H1 (cell line): ENCODE measurements around the gene GATB. TPM values are rescaled to one million over a fixed set of nuclear protein-coding genes. Genes with fewer than 3 reads are reported as not detected.

Experiments used
- CTCF ChIA-PET: fragments of 300-600 bp; sonication (Branson Sonifier 250); formaldehyde crosslinking; loops from one replicate; lab custom pipeline; 2021; ENCODE audit not compliant: partially characterized antibody; lab: Charles Lee
- POLR2A ChIA-PET: fragments of 300-600 bp; sonication (Branson Sonifier 250); formaldehyde crosslinking; loops from one replicate; lab custom pipeline; 2021; ENCODE audit warnings: inconsistent platforms; ENCODE audit not compliant: partially characterized antibody; lab: Charles Lee
- DNase-seq, 2 experiments: peaks; one replicate each; pipeline versions ENCODE4 v3.0.0 to v3.0.0-alpha.2; 2010 to 2022; ENCODE audit warnings: low spot score in 2 of 2, low read depth in 1 of 2, mixed read lengths in 1 of 2
- FAIRE-seq: peaks from 2 replicates; lab custom pipeline; 2011; peaks lifted over from hg19 to GRCh38; lab: Jason Lieb, UNC
- H2AFZ ChIP-seq: 2 replicates; pipeline ENCODE4 v1.8.1; 2012; ENCODE audit warnings: low read length, inconsistent platforms
- H2AK5ac ChIP-seq: 2 replicates; pipeline ENCODE4 v1.6.1; 2013; ENCODE audit warnings: low read depth, low read length
- H2BK120ac ChIP-seq: replicated peaks from 2 replicates; pipeline ENCODE3; 2013; ENCODE audit warnings: low read depth, low read length, inconsistent platforms
- H2BK12ac ChIP-seq: 2 replicates; pipeline ENCODE4 v1.6.1; 2013; ENCODE audit warnings: low read depth, low read length
- H2BK15ac ChIP-seq: 2 replicates; pipeline ENCODE4 v1.6.1; 2013; ENCODE audit warnings: low read length
- H2BK20ac ChIP-seq: 2 replicates; pipeline ENCODE4 v1.6.1; 2013; ENCODE audit warnings: low read length
- H2BK5ac ChIP-seq: 2 replicates; pipeline ENCODE4 v1.6.1; 2013; ENCODE audit warnings: low read depth, low read length
- H3K14ac ChIP-seq: 2 replicates; pipeline ENCODE4 v1.6.1; 2013; ENCODE audit warnings: inconsistent platforms; ENCODE audit not compliant: insufficient read length
- H3K18ac ChIP-seq: 2 replicates; pipeline ENCODE4 v1.6.1; 2013; ENCODE audit warnings: low read length; ENCODE audit errors: extremely low read depth
- H3K23ac ChIP-seq: 2 replicates; pipeline ENCODE4 v1.6.1; 2013; ENCODE audit warnings: inconsistent platforms; ENCODE audit not compliant: insufficient read length
- H3K23me2 ChIP-seq: 2 replicates; pipeline ENCODE4 v1.6.1; 2013; ENCODE audit warnings: low read depth, low read length
- H3K27ac ChIP-seq: 2 replicates; pipeline ENCODE4 v1.6.1; 2011; ENCODE audit warnings: low read depth, low read length, inconsistent platforms
- H3K27me3 ChIP-seq, 4 experiments: replicated peaks in 1 of 4; 1 replicate in 1 of 4; 2 replicates in 3 of 4; pipeline versions ENCODE4 v1.6.1 to v1.8.1; 2011 to 2013; ENCODE audit warnings: low read length in 3 of 4, mild to moderate bottlenecking in 3 of 4, inconsistent platforms in 2 of 4, mixed read lengths in 2 of 4, moderate library complexity in 1 of 4; ENCODE audit not compliant: control insufficient read depth in 3 of 4, insufficient read depth in 3 of 4; ENCODE audit errors: extremely low read depth in 1 of 4
- H3K36me3 ChIP-seq, 4 experiments: 2 replicates each; pipeline versions ENCODE4 v1.6.1 to v1.8.1; 2011 to 2013; ENCODE audit warnings: mild to moderate bottlenecking in 4 of 4, low read length in 3 of 4, moderate library complexity in 2 of 4, control low read depth in 1 of 4, inconsistent platforms in 1 of 4; ENCODE audit not compliant: insufficient read depth in 4 of 4, control insufficient read depth in 2 of 4
- H3K4ac ChIP-seq: replicated peaks from 2 replicates; pipeline ENCODE3; 2013; ENCODE audit warnings: low read length, low read depth, mixed read lengths, inconsistent platforms; ENCODE audit not compliant: insufficient read length
- H3K4me1 ChIP-seq, 4 experiments: replicated peaks in 1 of 4; 1 replicate in 1 of 4; 2 replicates in 3 of 4; pipeline versions ENCODE4 v1.6.1 to v1.8.1; 2011 to 2013; ENCODE audit warnings: low read length in 3 of 4, inconsistent platforms in 2 of 4, mixed read lengths in 1 of 4; ENCODE audit not compliant: insufficient read depth in 4 of 4, control insufficient read depth in 3 of 4
- H3K4me2 ChIP-seq, 2 experiments: 2 replicates each; pipeline versions ENCODE4 v1.6.1 to v1.8.1; 2011 to 2013; ENCODE audit warnings: low read depth in 2 of 2, low read length in 2 of 2, control low read depth in 1 of 2, inconsistent platforms in 1 of 2, mild to moderate bottlenecking in 1 of 2; ENCODE audit not compliant: insufficient read depth in 1 of 2
- H3K4me3 ChIP-seq, 4 experiments: fragments of 200-600, 300-600 bp in 1 of 4; sonication (generic), shearing (Covaris generic), sonication (Bioruptor Twin) in 1 of 4; 2 replicates each; pipeline versions ENCODE4 v1.5.1 to v1.8.1; 2011 to 2016; ENCODE audit warnings: low read length in 4 of 4, low read depth in 3 of 4, control low read depth in 2 of 4, inconsistent platforms in 2 of 4, mild to moderate bottlenecking in 2 of 4, mixed read lengths in 1 of 4, moderate library complexity in 1 of 4; ENCODE audit not compliant: insufficient read depth in 2 of 4; ENCODE audit errors: extremely low read depth in 1 of 4
- H3K56ac ChIP-seq: replicated peaks from 2 replicates; pipeline ENCODE3; 2013; ENCODE audit warnings: low read depth, mild to moderate bottlenecking, mixed read lengths, low read length, inconsistent platforms; ENCODE audit not compliant: insufficient read length
- H3K79me1 ChIP-seq: 2 replicates; pipeline ENCODE4 v1.6.1; 2013; ENCODE audit warnings: low read depth, low read length, control low read depth
- H3K79me2 ChIP-seq, 2 experiments: 2 replicates each; pipeline versions ENCODE4 v1.6.1 to v1.8.1; 2012 to 2013; ENCODE audit warnings: low read length in 2 of 2, mild to moderate bottlenecking in 2 of 2, inconsistent platforms in 1 of 2; ENCODE audit not compliant: insufficient read depth in 2 of 2, control insufficient read depth in 1 of 2
- H3K9ac ChIP-seq, 4 experiments: replicated peaks in 1 of 4; 1 replicate in 1 of 4; 2 replicates in 3 of 4; pipeline versions ENCODE4 v1.6.1 to v1.8.1; 2011 to 2013; ENCODE audit warnings: low read depth in 3 of 4, low read length in 3 of 4, control low read depth in 2 of 4, mild to moderate bottlenecking in 2 of 4, moderate library complexity in 2 of 4, inconsistent platforms in 1 of 4; ENCODE audit errors: extremely low read depth in 1 of 4
- H3K9me3 ChIP-seq, 2 experiments: 2 replicates each; pipeline versions ENCODE4 v1.6.1 to v1.8.1; 2012 to 2013; ENCODE audit warnings: mild to moderate bottlenecking in 2 of 2, moderate library complexity in 2 of 2, control low read depth in 1 of 2, inconsistent platforms in 1 of 2, low read depth in 1 of 2, low read length in 1 of 2, mixed read lengths in 1 of 2; ENCODE audit not compliant: insufficient read depth in 2 of 2
- H4K20me1 ChIP-seq, 2 experiments: replicated peaks in 1 of 2; 2 replicates each; pipeline versions ENCODE3 to v1.8.1; 2011 to 2013; ENCODE audit warnings: inconsistent platforms in 2 of 2, low read length in 2 of 2, mild to moderate bottlenecking in 1 of 2; ENCODE audit not compliant: insufficient read depth in 2 of 2, control insufficient read depth in 1 of 2
- H4K5ac ChIP-seq: 2 replicates; pipeline ENCODE4 v1.6.1; 2013; ENCODE audit warnings: low read length, low read depth, mixed read lengths, inconsistent platforms; ENCODE audit not compliant: insufficient read length
- H4K8ac ChIP-seq: 2 replicates; pipeline ENCODE4 v1.8.0; 2013; ENCODE audit warnings: mild to moderate bottlenecking, moderate library complexity, low read length, inconsistent platforms; ENCODE audit not compliant: insufficient read depth; ENCODE audit errors: extremely low read depth
- H4K91ac ChIP-seq: replicated peaks from 2 replicates; pipeline ENCODE3; 2013; ENCODE audit warnings: low read length, mixed read lengths, inconsistent platforms; ENCODE audit not compliant: insufficient read length
- BACH1 ChIP-seq: IDR thresholded peaks from 2 replicates; pipeline ENCODE4 v1.6.1; 2012; ENCODE audit warnings: low read length, improper control_type of control experiment
- BCL11A ChIP-seq, 2 experiments: IDR thresholded peaks; one replicate each; pipeline ENCODE4 v1.6.1; 2011; ENCODE audit warnings: low read depth in 2 of 2, low read length in 2 of 2, mild to moderate bottlenecking in 2 of 2
- CHD1 ChIP-seq: IDR thresholded peaks from 2 replicates; pipeline ENCODE4 v1.6.1; 2012; ENCODE audit warnings: low read depth, low read length, improper control_type of control experiment
- CTBP2 ChIP-seq: IDR thresholded peaks from 2 replicates; pipeline ENCODE4 v1.7.0; 2011; ENCODE audit warnings: borderline replicate concordance, mild to moderate bottlenecking, moderate library complexity, mixed read lengths, low read length; ENCODE audit not compliant: insufficient read depth, insufficient read length
- EGR1 ChIP-seq: IDR thresholded peaks from 2 replicates; pipeline ENCODE4 v1.6.1; 2011; ENCODE audit warnings: low read depth, low read length, borderline replicate concordance
- EZH2 ChIP-seq: fragments of 200-600 bp; sonication (generic); IDR thresholded peaks from 2 replicates; pipeline ENCODE4 v1.7.1; 2012; ENCODE audit warnings: low read depth, mild to moderate bottlenecking, moderate library complexity, low read length, inconsistent platforms; ENCODE audit not compliant: severe bottlenecking
- JUND ChIP-seq: IDR thresholded peaks from 2 replicates; pipeline ENCODE4 v1.6.1; 2011; ENCODE audit warnings: mild to moderate bottlenecking, improper control_type of control experiment, low read length
- MAFK ChIP-seq: IDR thresholded peaks from 2 replicates; pipeline ENCODE4 v1.6.1; 2012; ENCODE audit warnings: low read depth, mild to moderate bottlenecking, improper control_type of control experiment, low read length
- NRF1 ChIP-seq: IDR thresholded peaks from 2 replicates; pipeline ENCODE4 v1.6.1; 2011; ENCODE audit warnings: mild to moderate bottlenecking, low read depth, low read length, improper control_type of control experiment
- PHF8 ChIP-seq: fragments of 200-600 bp; sonication (generic); conservative IDR thresholded peaks from 2 replicates; pipeline ENCODE4 v1.7.1; 2012; ENCODE audit warnings: low read depth, mild to moderate bottlenecking, inconsistent platforms, low read length, moderate library complexity
- POU5F1 ChIP-seq: IDR thresholded peaks from 2 replicates; pipeline ENCODE4 v1.6.1; 2011; ENCODE audit warnings: low read depth, mild to moderate bottlenecking, low read length, moderate library complexity
- RNF2 ChIP-seq: fragments of 200-900, 300-1000 bp; sonication (generic); IDR thresholded peaks from 2 replicates; pipeline ENCODE4 v1.7.1; 2016; ENCODE audit warnings: borderline replicate concordance, low read depth, mild to moderate bottlenecking, antibody characterized with exemption, low read length; ENCODE audit not compliant: poor library complexity, severe bottlenecking; ENCODE audit errors: missing control alignments
- RXRA ChIP-seq: IDR thresholded peaks from 2 replicates; pipeline ENCODE4 v1.6.1; 2011; ENCODE audit warnings: low read depth, mild to moderate bottlenecking, low read length, moderate library complexity; ENCODE audit not compliant: insufficient read depth
- SIX5 ChIP-seq: IDR thresholded peaks from 2 replicates; pipeline ENCODE4 v1.6.1; 2011; ENCODE audit warnings: mild to moderate bottlenecking, low read depth, low read length
- SP2 ChIP-seq: IDR thresholded peaks from 2 replicates; pipeline ENCODE4 v1.6.1; 2012; ENCODE audit warnings: mild to moderate bottlenecking, low read length, inconsistent platforms
- WGBS, 2 experiments: shearing (Covaris generic) in 1 of 2; methylation state at CpG; one replicate each; pipeline versions ENCODE4 v1.1.6 to v1.1.7; 2013 to 2015; ENCODE audit warnings: low lambda C conversion rate in 2 of 2, mixed read lengths in 2 of 2, inconsistent platforms in 1 of 2, low coverage in 1 of 2, missing lambda C conversion rate in 1 of 2; ENCODE audit not compliant: insufficient replicate concordance in 2 of 2, insufficient coverage in 1 of 2, insufficient read length in 1 of 2; ENCODE audit errors: extremely low coverage in 1 of 2, missing lambda C conversion rate in 1 of 2; 5-methylcytosine and 5-hydroxymethylcytosine counted together
- polyA plus RNA-seq, 7 experiments: library from polyadenylated mRNA; depleted of rRNA in 3 of 7; stranded (reverse) in 5 of 7; unstranded in 2 of 7; fragments of >200 nt in 5 of 7; fragments of 200-250 nt in 2 of 7; gene quantifications; 1 replicate in 5 of 7; 2 replicates in 1 of 7; 4 replicates in 1 of 7; pipeline versions ENCODE4 v1.2.1 to v1.2.3, GENCODE V29; 2011 to 2013; ENCODE audit warnings: missing spikeins in 2 of 7, mixed read lengths in 2 of 7
- total RNA-seq: library from RNA; stranded (reverse); fragmentation: NEBNext Ultra II Directional; extraction: Animal tissue kit (Norgen Biotek cat#: 25700); gene quantifications from 2 replicates; pipeline ENCODE4 v1.2.1, GENCODE V29; 2021

The GATB gene
- total and polyA plus RNA-seq, 2 of the 8 experiments (the other 6 are each of a cell fraction or from before 2014, with no cell fraction given): 15.3 to 18.0 TPM

DNA sequence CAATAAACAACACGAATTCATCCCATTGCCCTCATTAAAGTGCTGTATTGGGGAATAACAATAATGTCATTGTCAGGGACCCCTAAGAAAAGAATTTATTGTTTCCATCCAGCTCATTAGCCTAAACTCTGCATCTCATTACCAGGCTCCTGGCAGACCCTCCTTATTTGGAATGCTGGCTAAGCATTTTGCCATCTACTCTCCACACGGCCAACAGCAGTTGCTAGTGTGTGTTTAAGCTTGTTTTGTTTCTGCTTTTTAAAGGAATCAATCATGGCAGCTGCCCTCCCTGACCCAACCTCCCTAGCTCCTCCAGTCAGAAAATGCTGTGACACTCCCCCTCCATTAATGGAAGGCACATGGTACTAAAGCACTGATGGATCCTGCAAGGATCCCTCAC, 43.5 kb downstream of the GATB start:
- H2BK15ac ChIP-seq: no peak overlapping the region
- H3K23me2 ChIP-seq: no peaks in the 10 kb centered on the region
- no peak overlapping the region for H3K4me2 ChIP-seq
- H3K56ac ChIP-seq: no peak overlapping the region
- H2BK20ac ChIP-seq: no peak overlapping the region
- H4K8ac ChIP-seq: no peak overlapping the region
- ChIA-PET CTCF (interaction anchor here (0.9 to 1.1 kb wide), 2 partner anchors 13 to 22 kb away, joined by 3 to 4 read pairs; no protein-coding TSS in a partner anchor), POLR2A (no interaction called here)
- peaks cover 0 to 4% (median 0%) of the 10 kb centered on the region in 4 experiments; a peak in 1 of 8 replicates for H3K36me3 ChIP-seq
- FAIRE-seq (no peak), DNase-seq (no peak)
- no peak overlapping the region for H3K14ac ChIP-seq
- no peak overlapping the region for H2AFZ ChIP-seq
- H4K91ac ChIP-seq: no peak overlapping the region
- WGBS, 2 experiments: 87% methylated on average over 2 of the region's 2 CpGs; no CpG with 5 or more reads in 1 of the 2 experiments
- H4K20me1 ChIP-seq: no peaks in the 10 kb centered on the region
- no peak overlapping the region for H2BK120ac ChIP-seq
- H3K79me2 ChIP-seq: no peaks in the 10 kb centered on the region
- H3K9ac ChIP-seq: no peak overlapping the region
- no peaks in the 10 kb centered on the region for H3K9me3 ChIP-seq
- H2BK5ac ChIP-seq: no peak overlapping the region
- no peak overlapping the region for H3K27ac ChIP-seq
- no peak overlapping the region for H3K4me3 ChIP-seq
- no peak overlapping the region for H2AK5ac ChIP-seq
- H3K27me3 ChIP-seq: no peaks in the 10 kb centered on the region
- no peak overlapping the region for H3K18ac ChIP-seq
- no peak overlapping the region for H3K23ac ChIP-seq
- no peak overlapping the region for H2BK12ac ChIP-seq
- no peaks in the 10 kb centered on the region for H3K79me1 ChIP-seq
- no peak overlapping the region for H4K5ac ChIP-seq
- peaks cover 0 to 5% (median 3%) of the 10 kb centered on the region in 4 experiments; a peak in 4 of 7 replicates for H3K4me1 ChIP-seq
- no peak overlapping the region for H3K4ac ChIP-seq
- TF ChIP-seq CHD1: no peak
- no peak for TF ChIP-seq NRF1
- TF ChIP-seq PHF8: no peak
- TF ChIP-seq MAFK: no peak
- TF ChIP-seq BCL11A (IDR thresholded peaks at IDR 0.05; ENCODE audit: low read depth in 2 of 2, low read length in 2 of 2): no peak
- TF ChIP-seq RNF2: no peak
- no peak for TF ChIP-seq CTBP2
- no peak for TF ChIP-seq EGR1
- TF ChIP-seq JUND: no peak
- TF ChIP-seq SP2: no peak
- TF ChIP-seq POU5F1: no peak
- no peak for TF ChIP-seq EZH2
- no peak for TF ChIP-seq BACH1
- no peak for TF ChIP-seq RXRA
- TF ChIP-seq SIX5: no peak
